GM19468 (cell line): ENCODE measurements around the gene VSTM4.

Experiments used
- ATAC-seq: cut with Tn5 transposase; IDR thresholded peaks from one replicate; pipeline ENCODE4 v1.9.1; 2021; ENCODE audit warnings: mild to moderate bottlenecking, moderate library complexity, moderate number of reproducible peaks; ENCODE audit not compliant: unreplicated experiment; ENCODE audit errors: extremely low read depth

VSTM4 gene

GRCh38 chr10:48981310-48981907 is 133.9 kb downstream of the VSTM4 start:
- ATAC-seq: no peak

GRCh38 chr10:48978318-48978717 is 137.0 kb downstream of the VSTM4 start:
- no peak for ATAC-seq

GRCh38 chr10:48976196-48976595 is 139.1 kb downstream of the VSTM4 start:
- no peak for ATAC-seq

- no peak for ATAC-seq
Measured at GRCh38 chr10:48974510-48975156, 140.7 kb downstream of the VSTM4 start.

GRCh38 chr10:48973065-48973464 is 142.3 kb downstream of the VSTM4 start:
- ATAC-seq: no peak

GRCh38 chr10:48970654-48971053 is 144.7 kb downstream of the VSTM4 start:
- ATAC-seq: no peak

- ATAC-seq: no peak
Measured at GRCh38 chr10:48970046-48970445, 145.3 kb downstream of the VSTM4 start.

GRCh38 chr10:48968036-48968435 is 147.3 kb downstream of the VSTM4 start:
- ATAC-seq: no peak

GRCh38 chr10:48965460-48965859 is 149.9 kb downstream of the VSTM4 start:
- no peak for ATAC-seq
